Measurements from ENCODE around the gene CENPB.

CENPB gene

DNA sequence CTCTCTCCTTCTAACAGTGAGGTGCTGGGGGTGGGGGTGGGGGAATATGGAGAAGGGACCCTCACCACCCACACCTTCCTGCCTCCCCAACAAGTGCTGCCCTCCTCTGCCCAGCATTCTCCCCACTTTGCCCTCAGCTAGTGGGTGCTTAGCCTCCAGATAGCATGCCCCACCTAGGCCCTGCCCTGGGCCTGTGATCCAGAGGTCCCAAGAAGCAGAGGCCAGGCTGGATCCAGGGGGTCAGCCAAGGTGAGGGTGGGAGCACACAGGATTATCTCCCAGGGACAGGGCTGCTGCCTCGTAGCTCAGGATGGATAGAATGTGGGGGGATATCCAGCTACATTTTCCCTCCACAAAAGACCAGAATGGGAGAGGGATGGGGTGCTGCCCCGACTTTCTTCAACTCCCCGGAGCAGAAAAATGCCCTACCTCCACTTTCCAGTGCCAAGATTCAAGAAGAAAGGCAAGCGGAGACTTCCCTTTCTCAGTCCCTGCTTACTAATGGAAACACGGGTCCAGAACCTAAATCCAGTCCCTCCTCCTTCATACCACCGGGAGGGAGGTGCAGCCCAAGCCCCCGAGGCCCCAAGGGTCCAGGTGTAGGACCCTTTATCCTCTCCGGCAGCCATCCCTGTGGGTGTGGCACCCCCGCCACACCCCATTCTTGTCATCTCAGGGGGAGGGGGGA lies 20.0 kb downstream of the CENPB start:
- DNase-seq = no peak

DNA sequence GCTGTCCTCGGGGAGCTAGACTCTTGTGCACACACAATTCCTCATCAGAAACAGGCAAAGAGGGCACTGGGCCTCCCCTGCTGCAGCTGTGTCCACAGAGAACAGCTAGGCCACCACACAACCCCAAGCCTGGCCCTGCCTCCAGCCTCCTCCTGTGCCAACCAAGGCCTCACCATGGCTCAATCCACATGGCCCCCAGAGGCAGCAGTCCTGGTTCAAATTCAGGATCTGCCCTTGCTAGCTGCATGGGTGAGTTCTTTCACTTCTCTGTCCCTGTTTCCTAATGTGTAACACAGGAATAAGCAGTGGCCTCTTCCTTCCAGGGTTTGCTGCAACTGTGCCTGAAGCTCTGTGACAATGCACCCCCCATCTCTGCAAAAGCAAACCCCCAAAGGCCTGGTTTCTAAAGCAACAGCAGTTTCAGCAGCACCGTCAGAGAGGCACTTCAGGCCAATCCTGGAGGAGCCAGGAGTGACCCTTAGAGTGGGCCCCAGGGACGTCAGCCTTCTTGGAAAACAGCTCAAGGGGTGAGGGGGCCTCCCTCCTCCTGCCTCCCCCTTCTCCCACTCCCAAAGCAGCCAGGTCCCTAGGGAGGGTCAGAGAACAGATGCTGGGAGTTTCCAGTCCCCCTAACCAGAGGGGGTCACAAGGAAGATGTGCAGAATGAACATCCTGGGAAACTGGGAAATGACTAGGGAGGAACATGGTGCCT lies 21.2 kb downstream of the CENPB start:
- no peak for DNase-seq

DNA sequence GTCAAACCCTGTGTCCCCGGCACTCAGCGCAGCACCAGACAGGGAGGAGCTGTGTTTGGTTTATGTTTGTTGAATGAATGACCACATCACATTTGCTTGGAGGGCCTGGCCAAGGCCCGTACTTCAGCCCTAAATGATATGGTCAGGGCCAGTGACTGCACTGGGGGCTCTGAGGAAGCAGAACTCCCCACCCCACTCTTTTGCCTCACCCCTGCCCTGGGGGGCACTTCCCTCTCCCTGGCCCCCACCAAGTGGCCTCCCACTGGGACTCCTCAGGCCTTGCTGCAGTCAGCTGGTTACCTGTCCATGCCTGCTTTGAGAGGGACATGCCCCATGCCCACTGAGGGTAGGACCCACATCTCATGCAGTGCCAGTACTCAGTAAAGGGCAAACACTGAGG lies 21.9 kb downstream of the CENPB start:
- no peak for DNase-seq

DNA sequence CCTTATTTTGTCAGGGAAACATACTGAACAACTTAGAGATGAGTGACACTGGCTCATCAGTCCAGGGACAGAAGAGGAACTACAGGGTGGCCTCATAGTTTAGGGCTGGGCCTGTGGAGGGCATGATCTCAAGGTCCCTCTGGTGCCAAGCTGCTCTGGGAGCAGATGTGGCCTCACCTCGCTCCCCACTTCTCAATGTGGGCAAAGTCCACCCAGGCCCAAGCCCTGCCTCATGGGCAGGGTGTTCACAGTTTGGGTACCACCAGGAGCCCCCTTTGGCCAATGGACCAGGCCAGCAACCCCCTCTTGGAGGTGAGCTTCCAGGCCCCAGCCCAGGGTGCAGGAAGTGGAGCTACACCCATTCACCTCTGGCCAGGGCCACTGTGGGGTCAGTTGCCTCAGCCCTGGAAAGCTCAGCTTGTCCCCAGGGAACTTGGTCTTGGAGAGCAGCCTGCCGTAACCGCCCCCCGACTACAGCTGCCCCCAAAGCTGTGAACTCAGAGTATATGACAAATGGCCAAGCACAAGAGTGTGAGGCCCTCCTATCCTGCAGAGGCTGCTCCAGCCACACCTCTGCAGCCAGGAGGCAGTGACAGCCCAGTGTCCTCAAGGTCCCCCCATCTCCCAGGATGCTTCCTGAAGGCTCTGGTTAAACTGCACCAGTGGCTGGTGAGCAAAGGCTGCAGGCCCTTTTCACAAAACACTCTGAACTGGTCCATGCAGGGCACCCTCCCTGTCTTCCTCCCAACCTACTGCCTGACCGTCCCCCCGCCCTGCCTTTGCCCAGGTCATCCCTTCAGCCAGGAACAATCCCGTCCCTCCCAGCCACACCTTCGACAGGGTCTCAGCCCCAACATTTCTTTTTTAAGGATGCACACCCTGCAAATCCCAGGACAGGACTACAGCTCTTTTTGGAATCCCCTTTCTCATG lies 22.6 kb downstream of the CENPB start:
- no peak for DNase-seq

DNA sequence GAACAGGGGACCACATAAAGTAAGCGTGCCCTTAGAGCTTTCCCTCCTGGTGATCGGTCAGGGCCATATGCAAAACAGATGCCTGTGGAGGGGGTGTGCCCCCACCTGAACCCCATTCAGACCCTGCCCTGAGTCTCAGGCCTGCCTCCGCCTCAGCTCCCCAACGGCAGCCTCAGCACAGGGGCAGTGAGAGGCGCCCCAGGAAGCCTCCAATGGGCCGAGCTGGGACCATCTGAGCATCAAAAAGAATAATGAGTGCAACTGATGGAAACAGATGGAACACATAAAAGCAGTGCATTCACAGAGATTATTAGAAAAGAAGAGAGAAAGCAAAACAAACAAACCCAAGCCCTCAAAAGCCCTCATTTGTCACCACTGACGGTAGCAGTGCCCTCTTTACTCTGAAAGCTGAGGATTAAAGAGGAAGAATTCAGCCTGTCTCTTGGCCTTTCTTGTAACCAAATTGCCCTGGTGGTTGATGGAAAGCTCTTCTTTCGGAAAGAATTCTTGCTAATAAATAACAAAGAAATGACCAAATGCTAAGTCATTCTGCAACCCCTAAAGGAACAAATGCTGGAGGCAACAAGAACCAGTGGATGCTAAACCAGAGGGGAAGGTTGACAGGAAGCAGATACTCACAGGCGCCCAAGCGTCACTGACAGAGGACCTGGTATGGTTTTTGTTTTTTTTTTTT lies 25.7 kb downstream of the CENPB start:
- no peak for DNase-seq

DNA sequence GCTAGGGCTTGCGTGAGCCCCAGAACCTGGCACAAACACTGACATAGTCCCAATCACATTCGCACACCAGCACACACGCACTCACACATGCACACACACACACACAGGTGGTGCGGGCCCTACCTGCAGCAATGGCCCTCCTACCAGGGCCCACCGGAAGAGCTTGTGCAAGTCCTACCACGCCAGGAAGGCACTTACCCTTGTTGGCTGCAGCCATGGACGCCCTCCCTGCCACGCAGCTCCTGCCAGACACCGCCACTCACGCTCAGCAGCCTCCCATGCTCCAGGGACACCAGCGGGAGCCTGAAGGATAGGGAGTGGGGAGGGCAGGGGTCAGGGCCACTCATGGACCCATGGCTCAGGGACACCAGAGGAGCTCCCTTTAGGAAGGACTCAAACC lies 26.7 kb downstream of the CENPB start:
- no peak for DNase-seq

DNA sequence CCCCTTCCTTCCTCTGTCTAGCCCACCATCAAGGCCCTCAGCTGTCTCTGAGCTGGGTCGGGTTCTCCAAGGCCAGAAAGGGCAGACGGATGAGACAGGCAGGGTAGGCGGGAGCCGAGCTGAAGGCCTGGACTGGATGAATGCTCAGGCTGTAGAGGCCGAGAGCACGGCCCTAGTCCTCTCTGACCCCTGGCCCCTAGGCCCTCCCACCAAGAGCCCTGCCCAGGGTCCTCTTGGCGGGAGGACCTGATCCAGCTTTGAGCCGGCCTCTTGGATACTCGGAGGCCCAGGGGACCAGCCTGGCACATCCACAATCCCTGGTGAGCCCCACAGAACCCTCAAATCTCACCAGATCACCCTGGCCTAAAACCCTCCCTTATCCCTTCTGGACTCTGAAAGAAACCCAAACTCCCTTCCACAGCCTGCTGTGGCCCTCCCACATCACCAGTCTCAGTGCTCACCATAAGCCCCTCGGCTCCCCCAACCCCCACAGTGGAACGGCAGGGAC lies 27.2 kb downstream of the CENPB start:
- no peak for DNase-seq

DNA sequence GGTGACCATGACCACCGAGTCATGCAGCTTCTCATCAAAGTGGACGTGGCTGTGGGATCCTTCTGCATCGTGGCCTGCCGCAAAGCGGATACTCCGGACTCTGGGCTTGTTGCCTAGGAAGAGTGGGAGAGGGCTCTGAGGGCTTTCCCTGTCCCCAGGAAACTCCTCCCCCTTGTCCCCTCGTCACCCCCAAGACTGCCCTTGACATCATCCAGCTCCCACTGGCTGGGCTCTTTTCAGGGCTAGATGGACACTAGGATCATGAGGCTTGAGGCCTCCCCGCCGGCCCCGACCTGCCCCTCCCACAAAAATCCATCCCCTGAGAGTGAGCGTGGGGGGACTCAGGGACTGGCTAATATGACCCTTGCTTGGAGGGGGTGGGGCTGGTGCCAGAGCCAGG lies 28.0 kb downstream of the CENPB start:
- DNase-seq = no peak

DNA sequence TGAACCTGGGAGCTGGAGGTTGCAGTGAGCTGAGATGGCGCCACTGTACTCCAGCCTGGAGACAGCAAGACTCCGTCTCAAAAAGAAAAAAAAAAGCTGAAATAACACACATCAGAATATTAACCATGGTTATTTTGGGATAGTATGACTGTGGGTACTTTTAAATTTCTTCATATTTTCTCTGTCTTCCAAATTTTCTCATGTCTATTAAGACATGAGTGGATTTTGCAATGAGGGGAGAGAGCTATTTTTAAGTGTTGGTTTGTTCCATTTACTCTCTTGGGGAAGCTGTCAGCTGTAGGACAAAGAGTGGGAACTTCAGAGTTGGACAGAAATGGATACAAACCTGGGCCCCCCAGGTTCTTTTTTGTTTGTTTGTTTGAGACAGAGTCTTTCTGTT lies 29.3 kb downstream of the CENPB start:
- DNase-seq = no peak

DNA sequence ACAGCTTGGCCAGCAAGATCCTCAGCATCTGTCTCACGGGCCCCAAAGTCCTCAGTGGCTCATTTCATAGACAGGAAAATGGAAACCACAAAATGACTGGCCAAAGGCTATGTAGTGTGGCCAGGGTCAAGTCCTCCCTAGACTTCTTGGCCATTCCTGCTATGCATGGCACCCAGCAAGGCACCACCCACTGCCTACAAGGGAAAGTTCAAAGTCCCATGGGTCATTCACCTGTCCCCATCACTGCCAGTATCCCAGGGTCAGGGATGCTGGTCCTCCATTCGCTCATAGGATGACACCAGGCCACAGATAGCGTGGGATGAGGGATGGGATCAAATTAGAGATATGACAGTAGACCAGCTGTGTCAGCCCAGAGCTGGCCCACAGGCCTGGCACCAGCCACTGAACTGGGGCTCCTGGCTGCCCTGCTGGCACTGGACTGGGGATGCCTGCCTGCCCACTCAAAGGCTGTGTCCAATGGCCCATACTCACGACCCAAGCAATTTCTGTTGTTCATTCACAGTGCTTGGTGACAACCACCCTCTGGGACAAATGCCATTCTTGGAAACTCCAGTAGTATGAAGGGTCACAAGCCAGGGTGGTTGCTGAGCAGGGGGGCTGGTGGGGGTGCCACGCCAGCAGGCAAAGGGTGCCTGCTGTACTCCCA lies 30.6 kb downstream of the CENPB start:
- no peak for DNase-seq

DNA sequence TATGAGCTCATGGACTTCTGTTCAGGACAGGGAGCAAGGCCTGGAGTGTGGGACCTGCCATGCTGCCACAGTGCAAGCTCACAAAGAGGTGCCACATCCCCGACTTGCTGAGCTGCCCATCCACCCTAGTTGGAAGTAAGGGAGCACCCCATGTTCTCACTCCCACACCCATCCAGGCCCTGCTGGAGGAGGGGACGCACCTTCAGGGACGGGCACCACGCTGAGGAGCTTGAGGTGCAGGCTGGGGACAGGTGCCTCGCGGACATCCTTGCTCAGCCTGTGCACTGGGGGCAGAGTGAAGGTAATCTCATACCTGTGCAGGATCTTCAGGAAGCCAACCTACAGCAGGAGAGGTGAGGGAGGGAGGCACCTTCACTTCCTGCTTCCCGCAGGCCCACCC lies 31.3 kb downstream of the CENPB start:
- DNase-seq = no peak

DNA sequence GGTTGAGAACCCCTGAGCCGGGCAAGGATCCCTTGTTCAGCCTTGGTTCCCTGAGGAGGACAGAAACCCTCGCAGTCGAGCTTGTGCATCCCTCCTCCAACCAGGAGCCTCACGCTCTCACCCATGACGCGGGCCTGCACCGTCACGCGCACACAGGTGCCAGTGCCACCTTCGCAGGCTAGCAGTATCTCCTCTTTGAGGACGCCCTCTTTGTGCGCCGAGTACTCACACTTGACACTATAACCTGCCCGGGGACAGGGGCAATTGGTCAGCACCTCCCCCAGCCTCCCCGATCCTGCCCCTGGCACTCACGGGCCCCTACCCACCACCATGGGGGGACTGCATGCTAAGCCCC lies 32.3 kb downstream of the CENPB start:
- no peak for DNase-seq

DNA sequence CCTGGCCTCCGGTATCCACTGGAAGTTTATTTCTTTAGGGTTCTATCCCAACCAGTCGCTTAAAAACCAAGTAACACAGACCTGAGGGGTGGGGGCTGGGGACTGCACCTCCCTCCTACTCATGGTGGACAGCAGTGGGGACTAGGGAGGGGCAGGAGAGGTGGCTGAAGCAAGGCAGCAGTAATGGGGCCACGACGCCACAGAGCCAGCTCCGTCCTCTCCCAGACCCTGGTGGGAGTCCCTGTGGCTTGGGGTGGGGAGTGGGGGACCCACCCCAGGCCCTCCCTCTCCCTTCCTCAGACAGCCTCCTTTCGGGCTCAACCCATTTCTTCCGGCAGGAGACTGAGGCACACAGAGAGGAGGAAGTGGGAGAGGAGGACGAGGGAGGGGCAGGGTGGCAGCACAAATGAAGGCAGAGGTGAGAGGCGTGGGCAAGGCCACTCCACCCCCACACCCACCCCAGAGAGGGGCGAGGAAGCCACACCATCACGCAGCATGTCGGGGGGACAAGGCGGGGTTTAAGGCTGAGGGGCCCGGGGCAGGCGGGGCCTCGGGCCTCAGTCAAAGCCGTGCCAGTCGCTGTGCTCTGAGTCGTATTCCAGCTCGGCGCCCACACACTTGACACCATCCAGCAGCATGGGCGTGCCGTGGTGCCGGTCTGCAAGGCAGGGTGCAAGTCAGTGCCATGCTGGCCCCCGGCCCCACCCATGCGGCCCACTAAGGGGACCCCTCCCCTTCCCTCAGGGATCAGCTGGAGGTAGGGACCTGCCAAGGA lies 32.9 kb downstream of the CENPB start:
- DNase-seq = no peak

DNA sequence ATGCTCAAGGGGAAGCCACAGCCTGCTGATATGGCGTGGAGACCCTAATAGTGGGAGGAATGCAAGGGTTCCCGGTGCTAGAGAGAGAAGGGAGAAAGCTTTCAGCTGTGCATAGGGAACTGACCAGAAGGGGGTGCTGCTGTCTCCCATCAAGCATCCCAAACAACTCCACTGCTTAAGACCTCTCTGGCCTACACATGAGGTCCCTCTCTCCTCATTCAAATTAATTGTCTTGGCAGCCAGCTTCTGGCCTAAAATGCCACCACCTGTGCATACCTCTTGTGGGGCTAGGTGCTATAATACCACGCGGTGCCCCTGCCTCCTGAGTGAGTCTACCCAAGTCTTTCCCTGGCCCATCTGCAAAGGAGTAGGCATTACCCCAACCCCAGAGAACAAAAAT lies 33.4 kb downstream of the CENPB start:
- peak; percentile 57 for DNase-seq

DNA sequence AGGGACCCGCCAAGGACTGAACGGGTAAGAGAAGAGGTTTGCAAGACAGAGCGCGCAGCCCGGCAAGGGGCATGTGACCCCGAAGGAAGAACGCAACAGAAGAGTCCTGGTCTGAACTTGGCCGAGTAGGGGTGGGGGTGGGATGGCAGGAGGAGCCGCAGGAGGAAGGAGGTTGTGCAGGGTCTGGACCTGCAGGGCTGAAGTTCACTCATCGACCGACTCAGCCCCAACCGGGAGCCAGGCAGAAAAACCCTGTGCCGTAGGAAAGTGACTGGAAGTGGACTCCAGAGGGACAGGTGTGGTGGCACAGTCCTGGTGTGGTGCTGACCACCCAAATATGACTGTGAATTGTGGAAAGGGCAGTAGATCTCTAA lies 34.2 kb downstream of the CENPB start:
- no peak for DNase-seq

DNA sequence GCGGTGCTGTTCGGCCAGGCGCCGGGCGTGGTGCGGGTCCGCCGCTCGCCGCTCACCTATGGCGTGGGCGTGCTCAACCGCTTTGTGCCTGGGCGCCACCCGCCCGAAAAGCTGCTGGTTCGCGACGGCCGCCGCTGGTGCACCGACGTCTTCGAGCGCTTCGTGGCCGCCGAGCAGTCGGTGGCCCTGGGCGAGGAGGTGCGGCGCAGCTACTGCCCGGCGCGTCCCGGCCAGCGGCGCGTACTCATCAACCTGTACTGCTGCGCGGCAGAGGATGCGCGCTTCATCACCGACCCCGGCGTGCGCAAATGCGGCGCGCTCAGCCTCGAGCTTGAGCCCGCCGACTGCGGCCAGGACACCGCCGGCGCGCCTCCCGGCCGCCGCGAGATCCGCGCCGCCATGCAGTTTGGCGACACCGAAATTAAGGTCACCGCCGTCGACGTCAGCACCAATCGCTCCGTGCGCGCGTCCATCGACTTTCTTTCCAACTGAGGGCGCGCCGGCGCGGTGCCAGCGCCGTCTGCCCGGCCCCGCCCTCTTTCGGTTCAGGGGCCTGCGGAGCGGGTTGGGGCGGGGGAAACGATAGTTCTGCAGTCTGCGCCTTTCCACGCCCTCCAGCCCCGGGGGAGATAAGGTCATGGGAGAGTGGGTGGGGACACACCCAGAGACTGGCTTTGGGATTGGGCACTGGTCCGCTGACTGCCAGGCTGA lies 34.7 kb downstream of the CENPB start:
- no peak for DNase-seq

DNA sequence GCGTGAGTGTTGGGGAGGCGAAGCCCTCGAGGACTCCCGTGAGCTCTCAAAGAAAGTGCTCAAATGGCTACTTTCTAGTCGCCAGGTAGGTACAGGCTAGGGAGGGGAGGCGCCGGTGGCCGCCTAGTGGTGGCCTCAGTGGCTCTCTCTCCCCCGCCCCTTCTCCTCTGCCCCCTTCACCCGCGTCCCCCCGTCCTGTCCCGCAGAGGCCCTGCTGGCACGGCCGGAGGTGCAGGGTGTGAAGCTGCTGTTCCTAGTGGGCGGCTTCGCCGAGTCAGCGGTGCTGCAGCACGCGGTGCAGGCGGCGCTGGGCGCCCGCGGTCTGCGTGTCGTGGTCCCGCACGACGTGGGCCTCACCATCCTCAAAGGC lies 35.2 kb downstream of the CENPB start:
- no peak for DNase-seq

DNA sequence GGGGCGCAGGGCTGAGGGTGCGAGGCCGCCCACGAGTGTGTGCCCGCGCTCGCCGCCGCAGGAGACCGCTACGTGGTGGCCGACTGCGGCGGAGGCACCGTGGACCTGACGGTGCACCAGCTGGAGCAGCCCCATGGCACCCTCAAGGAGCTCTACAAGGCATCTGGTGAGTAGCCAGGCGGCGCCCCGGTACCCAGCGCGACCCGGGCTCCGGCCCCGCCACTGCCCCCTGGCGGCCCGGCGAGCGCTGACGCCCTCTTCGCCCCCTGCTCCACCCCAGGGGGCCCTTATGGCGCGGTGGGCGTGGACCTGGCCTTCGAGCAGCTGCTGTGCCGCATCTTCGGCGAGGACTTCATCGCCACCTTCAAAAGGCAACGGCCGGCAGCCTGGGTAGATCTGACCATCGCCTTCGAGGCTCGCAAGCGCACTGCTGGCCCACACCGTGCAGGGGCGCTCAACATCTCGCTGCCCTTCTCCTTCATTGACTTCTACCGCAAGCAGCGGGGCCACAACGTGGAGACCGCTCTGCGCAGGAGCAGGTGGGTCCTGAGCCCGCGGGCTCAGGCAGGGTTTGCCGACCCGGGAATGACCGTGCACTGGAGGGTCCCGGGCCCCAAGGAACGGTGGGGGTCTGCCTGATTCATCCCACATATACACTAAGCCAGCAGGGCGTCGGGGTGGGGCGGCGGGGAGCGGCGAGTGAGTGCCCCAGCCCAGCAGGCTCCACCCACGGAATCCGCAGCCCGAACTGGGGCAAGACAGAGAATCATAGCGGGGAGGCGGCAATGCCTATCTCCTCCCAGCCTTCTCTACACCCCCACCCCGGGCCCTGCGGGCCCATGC lies 36.6 kb downstream of the CENPB start:
- no peak for DNase-seq

DNA sequence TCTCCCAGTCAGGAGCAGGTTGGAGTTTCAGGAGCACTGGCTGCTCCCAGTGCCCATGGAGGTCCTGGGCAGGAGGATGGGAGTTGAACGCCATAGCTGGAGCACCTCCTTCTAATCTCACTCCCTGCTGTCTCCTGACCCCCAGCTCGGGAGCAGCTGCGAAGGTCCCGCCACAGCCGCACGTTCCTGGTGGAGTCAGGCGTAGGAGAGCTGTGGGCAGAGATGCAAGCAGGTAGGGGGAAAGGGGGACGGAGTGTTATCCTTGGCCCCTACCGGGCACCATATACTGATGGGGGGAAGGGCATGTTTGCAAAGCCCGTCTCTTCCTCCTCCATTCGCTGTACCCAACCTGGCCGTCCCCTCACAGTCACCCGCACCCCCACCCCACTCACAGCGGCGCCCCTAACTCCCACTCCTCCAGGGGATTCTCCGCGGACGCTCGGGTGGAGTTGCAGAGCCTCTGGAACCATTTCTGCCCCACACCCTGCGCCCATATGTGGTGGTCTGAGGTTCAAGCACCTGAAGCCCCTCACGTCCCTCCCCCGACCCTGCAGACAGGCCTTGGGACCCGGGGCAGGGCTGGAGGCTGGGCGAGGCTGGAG lies 37.4 kb downstream of the CENPB start:
- DNase-seq = no peak

DNA sequence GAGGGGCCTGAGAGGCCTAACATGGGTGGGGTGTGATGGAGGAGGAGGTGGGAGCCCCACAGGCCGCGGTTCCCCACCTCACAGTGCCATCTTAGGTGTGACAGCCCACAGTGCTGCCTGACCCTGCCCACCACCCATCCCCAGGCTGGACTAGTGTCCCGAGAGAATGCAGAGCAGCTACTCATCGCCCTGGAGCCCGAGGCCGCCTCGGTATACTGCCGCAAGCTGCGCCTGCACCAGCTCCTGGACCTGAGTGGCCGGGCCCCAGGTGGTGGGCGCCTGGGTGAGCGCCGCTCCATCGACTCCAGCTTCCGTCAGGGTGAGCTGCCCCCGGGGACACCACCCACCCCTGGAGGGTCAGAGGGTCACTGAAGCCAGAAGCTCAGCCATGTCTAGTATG lies 38.5 kb downstream of the CENPB start:
- no peak for DNase-seq

Data from fibroblast of upper back skin (primary cell).